ENCODE results near the gene ANO2. TPM values are rescaled to one million over a fixed set of nuclear protein-coding genes. Genes with fewer than 3 reads are reported as not detected.

ANO2 gene
- total and polyA plus RNA-seq, 2 experiments from 2014 or later: 2.3 to 4.6 TPM

DNA sequence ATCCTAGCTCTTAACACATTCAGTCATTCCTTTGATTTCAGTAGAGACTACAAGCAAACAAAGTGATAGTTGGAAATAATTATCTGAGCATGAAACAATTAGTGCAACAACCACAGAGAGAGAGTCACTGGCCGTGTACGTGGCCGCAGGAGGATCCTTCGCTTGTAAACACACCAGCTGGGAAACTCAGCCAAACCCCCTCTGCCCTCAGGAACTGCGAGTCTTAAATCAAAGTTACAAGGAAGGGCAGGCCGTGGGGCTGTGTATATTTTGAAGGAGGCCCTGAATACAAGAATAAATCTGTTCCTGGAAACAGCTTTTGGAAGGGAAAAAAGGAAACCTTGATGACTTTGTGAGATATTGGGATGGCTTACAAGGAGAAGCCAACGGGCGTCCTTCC lies 164.5 kb downstream of the ANO2 start:
- no peak overlapping the region for H3K4me2 ChIP-seq
- no peak overlapping the region for H2AFZ ChIP-seq
- no peaks in the 10 kb centered on the region for H3K36me3 ChIP-seq (ENCODE audit: insufficient read depth)
- Mint-ChIP-seq H3K27me3 (ENCODE audit: insufficient read depth, low read depth, poor library complexity) (peaks cover 2% of the 10 kb centered on the region), H3K36me3 (ENCODE audit: low read depth) (no peaks in the 10 kb centered on the region), H3K27ac (no peak overlapping the region), H3K4me3 (no peak overlapping the region), H3K4me1 (no peaks in the 10 kb centered on the region), H3K9me3 (no peaks in the 10 kb centered on the region)
- TF ChIP-seq, protein P1, sequence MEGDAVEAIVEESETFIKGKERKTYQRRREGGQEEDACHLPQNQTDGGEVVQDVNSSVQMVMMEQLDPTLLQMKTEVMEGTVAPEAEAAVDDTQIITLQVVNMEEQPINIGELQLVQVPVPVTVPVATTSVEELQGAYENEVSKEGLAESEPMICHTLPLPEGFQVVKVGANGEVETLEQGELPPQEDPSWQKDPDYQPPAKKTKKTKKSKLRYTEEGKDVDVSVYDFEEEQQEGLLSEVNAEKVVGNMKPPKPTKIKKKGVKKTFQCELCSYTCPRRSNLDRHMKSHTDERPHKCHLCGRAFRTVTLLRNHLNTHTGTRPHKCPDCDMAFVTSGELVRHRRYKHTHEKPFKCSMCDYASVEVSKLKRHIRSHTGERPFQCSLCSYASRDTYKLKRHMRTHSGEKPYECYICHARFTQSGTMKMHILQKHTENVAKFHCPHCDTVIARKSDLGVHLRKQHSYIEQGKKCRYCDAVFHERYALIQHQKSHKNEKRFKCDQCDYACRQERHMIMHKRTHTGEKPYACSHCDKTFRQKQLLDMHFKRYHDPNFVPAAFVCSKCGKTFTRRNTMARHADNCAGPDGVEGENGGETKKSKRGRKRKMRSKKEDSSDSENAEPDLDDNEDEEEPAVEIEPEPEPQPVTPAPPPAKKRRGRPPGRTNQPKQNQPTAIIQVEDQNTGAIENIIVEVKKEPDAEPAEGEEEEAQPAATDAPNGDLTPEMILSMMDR (conservative IDR thresholded peaks at IDR 0.05; ENCODE audit: low read depth in 2 of 2): no peak
- TF ChIP-seq POLR2AphosphoS5 (IDR thresholded peaks at IDR 0.05; ENCODE audit: low read depth) (no peak), STAT1 (IDR thresholded peaks at IDR 0.05; ENCODE audit: unreplicated experiment) (no peak), EZH2 (IDR thresholded peaks at IDR 0.05; ENCODE audit: low read depth, unreplicated experiment) (no peak), ZNF114 (CRISPR knock-in tag; IDR thresholded peaks at IDR 0.05) (no peak), JUNB (IDR thresholded peaks at IDR 0.05; ENCODE audit: unreplicated experiment) (no peak), NANOG (IDR thresholded peaks at IDR 0.05; ENCODE audit: borderline replicate concordance) (no peak), CREB1 (CRISPR knock-in tag; IDR thresholded peaks at IDR 0.05; ENCODE audit: low read depth) (no peak), ETS1 (IDR thresholded peaks at IDR 0.05) (no peak), ZNF462 (CRISPR knock-in tag; IDR thresholded peaks at IDR 0.05) (no peak)
- TF ChIP-seq, protein P2, sequence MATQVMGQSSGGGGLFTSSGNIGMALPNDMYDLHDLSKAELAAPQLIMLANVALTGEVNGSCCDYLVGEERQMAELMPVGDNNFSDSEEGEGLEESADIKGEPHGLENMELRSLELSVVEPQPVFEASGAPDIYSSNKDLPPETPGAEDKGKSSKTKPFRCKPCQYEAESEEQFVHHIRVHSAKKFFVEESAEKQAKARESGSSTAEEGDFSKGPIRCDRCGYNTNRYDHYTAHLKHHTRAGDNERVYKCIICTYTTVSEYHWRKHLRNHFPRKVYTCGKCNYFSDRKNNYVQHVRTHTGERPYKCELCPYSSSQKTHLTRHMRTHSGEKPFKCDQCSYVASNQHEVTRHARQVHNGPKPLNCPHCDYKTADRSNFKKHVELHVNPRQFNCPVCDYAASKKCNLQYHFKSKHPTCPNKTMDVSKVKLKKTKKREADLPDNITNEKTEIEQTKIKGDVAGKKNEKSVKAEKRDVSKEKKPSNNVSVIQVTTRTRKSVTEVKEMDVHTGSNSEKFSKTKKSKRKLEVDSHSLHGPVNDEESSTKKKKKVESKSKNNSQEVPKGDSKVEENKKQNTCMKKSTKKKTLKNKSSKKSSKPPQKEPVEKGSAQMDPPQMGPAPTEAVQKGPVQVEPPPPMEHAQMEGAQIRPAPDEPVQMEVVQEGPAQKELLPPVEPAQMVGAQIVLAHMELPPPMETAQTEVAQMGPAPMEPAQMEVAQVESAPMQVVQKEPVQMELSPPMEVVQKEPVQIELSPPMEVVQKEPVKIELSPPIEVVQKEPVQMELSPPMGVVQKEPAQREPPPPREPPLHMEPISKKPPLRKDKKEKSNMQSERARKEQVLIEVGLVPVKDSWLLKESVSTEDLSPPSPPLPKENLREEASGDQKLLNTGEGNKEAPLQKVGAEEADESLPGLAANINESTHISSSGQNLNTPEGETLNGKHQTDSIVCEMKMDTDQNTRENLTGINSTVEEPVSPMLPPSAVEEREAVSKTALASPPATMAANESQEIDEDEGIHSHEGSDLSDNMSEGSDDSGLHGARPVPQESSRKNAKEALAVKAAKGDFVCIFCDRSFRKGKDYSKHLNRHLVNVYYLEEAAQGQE (IDR thresholded peaks at IDR 0.05; ENCODE audit: unreplicated experiment): no peak
- H3F3A ChIP-seq (replicated peaks; ENCODE audit: low read depth): no peaks in the 10 kb centered on the region
- no peaks in the 10 kb centered on the region for H3K4me1 ChIP-seq (ENCODE audit: insufficient read depth)
- peaks cover 18% of the 10 kb centered on the region; the same call in 1 of the 2 replicates for H3K9me2 ChIP-seq (ENCODE audit: insufficient read depth)
- no peak overlapping the region for H3K27ac ChIP-seq (ENCODE audit: low read depth)
- no peak for ATAC-seq
- no peak overlapping the region for H3K4me3 ChIP-seq
- H4K20me1 ChIP-seq (replicated peaks; ENCODE audit: insufficient read depth): no peaks in the 10 kb centered on the region
- no peaks in the 10 kb centered on the region for H3K27me3 ChIP-seq (ENCODE audit: insufficient read depth)
- no peaks in the 10 kb centered on the region for H3K79me2 ChIP-seq (replicated peaks; ENCODE audit: insufficient read depth)
- DNase-seq (ENCODE audit: low spot score): no peak

All from GM23338 (cell line).